A549 treated with dexamethasone at 1 μM for 4 hours (cell line): Measurements from ENCODE around the gene ZFP69B. TPM values are rescaled to one million over a fixed set of nuclear protein-coding genes. Genes with fewer than 3 reads are reported as not detected.

Experiments used
- total RNA-seq: library from RNA; stranded (reverse); fragments of 200-300 nt; extraction: Qiagen RNA extraction; gene quantifications from 5 replicates; pipeline ENCODE4 v1.2.3, GENCODE V29; 2022

The ZFP69B gene
- 1.4 to 2.2 TPM (median 2.1 TPM) in 5 replicates for total RNA-seq

DNA sequence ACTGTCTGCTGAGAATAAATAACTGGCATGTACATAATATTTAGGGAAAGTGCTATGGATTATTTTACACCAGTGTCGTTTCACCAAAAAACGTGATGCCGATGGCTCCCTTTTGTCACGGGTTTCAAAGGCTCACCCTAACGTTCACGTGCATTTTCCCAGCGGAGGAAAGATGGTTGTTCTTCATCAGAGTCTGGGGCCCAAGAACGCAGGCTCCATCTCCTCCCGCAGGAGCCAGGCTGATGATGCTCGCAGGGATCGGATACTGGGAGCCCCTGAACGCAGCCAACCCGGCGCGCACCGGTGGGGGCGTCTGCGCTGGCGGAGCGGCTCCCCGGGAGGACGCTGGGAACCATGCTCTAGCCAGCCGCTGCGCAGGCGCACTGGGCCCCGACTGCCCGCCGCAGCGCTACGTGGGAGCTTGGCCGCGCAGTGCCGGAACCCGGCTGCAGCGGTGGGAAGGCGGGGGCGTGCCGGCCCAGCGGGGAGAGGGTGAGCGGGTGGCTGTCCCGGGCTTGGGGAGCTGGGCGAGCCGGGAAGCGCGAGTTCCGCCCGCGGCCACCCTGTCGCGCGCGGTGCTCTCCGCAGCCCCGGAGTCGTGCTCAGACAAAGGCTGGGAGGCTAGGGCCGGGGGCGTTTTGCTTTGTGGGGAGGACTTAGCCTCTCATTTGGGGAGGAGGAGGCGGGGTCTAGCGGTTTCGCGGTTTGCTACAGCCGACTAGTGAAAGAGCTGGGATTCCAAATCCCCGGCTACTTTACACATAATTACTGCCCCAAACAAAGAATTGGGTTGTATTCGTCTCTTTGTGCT is at the start of gene ZFP69B:
Gene ZFP69B (plus strand): TSS at position 793 of the 811 bp plus-strand sequence. CDS start 486 bp downstream, outside the sequence.

GRCh38 chr1:40476924-40477677 is 26.8 kb downstream of the ZFP69B start, which contains the start of gene ZFP69:
ZFP69 (plus strand) TSS chr1:40477290; CDS start chr1:40479362, 2,072 bp downstream.

DNA sequence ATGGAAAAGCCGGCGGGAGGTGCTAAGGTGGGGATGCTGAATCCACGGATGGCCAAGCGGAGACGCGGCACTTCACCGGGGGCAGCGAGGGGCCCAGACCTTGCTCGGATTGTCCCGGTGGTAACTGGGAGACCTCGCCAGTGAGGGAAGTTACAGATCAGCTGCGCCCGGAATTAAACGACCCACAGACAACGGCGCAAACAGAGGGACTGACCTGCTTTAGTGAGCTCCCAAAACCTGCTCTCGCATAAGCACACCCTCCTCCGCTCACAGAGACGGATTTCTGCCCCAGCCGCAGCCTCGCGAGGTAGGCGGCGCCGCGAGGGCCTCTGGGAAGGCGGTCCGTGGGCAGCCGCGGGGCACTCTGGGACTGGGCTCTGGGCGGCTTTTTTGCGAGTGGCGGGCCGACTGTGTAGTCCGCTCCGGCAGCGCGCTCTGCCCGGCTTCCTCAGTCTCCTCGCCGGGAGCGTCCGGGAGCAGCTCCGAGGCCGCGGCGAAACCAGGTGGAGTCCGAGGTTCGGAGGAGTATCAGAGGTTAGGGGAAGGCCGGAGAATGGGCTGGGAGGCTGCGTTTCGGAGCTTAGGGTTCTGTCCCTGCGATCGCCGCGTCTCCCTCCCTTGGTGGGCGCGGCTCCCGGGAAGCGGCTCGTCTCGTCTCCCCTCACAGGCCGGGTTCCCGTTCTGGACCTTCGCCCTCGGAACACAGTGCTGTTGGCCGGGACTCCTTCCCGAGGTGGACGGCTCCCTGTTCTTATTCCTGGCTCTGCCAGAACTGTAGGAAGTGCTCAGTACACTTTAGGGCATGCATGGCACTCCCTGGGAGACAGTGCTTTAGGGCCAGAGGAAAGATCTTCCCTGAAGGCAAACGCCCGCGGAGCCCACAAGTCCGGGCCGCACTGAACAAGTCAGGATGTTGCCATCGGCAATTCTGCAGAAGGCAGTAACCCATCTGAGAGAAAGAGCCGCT is 58.4 kb downstream of the ZFP69B start, which contains the start of gene EXO5:
Gene EXO5 (plus strand): TSS at position 393 of the 967 bp plus-strand sequence. CDS start 5,778 bp downstream, outside the sequence.

Other genes with a start within 250 kb of the ZFP69B start
- not detected in 5 replicates for gene TMCO2, start 202.5 kb upstream of the ZFP69B start, total RNA-seq
- gene ZMPSTE24, start 192.2 kb upstream of the ZFP69B start, total RNA-seq, result 36.9 to 43.6 TPM (median 37.7 TPM) in 5 replicates
- 0.17 to 0.25 TPM (median 0.19 TPM) in 5 replicates for gene COL9A2, start 133.2 kb upstream of the ZFP69B start, total RNA-seq
- gene SMAP2, start 76.7 kb upstream of the ZFP69B start, total RNA-seq, result 8.9 to 10.7 TPM (median 9.3 TPM) in 5 replicates
- not detected in 5 replicates for gene ZFP69, start 26.8 kb downstream of the ZFP69B start, total RNA-seq
- 3.3 to 5.1 TPM (median 4.4 TPM) in 5 replicates for gene EXO5, start 58.3 kb downstream of the ZFP69B start, total RNA-seq
- 1.7 to 2.3 TPM (median 1.9 TPM) in 5 replicates for gene ZNF684, start 81.2 kb downstream of the ZFP69B start, total RNA-seq
- gene RIMS3, start 215.2 kb downstream of the ZFP69B start, total RNA-seq, result 0.78 to 1.5 TPM (median 1.3 TPM) in 5 replicates
- gene NFYC, start 241.2 kb downstream of the ZFP69B start, total RNA-seq, result 29.6 to 42.0 TPM (median 39.7 TPM) in 5 replicates